Pancreas (tissue), 10 donors: ENCODE measurements around the gene SULF2. TPM values are rescaled to one million over a fixed set of nuclear protein-coding genes. Genes with fewer than 3 reads are reported as not detected.

Experiments
- ATAC-seq, 4 donors: fragments of 200-7000 bp; cut with Tn5 transposase; one replicate each; pipeline versions ENCODE4 v1.8.0 to v1.9.1; 2020; ENCODE audit warnings: mild to moderate bottlenecking in 4 of 4, moderate library complexity in 4 of 4
- DNase-seq, 6 donors: peaks; one replicate each; pipeline ENCODE4 v3.0.0-alpha.2; 2020
- FAIRE-seq: peaks from 2 replicates; lab custom pipeline; 2012; peaks lifted over from hg19 to GRCh38; lab: Jason Lieb, UNC
- H3K27ac ChIP-seq, 4 donors: fragments of 200-600 bp; sonication (generic); 1 replicate in 3 of 4; 2 replicates in 1 of 4; pipeline versions ENCODE4 v1.5.0 to v1.8.0; 2020
- H3K27me3 ChIP-seq, 4 donors: fragments of 200-600 bp; one replicate each; pipeline ENCODE4 v1.8.0; 2021
- H3K36me3 ChIP-seq, 3 donors: fragments of 200-600 bp; sonication (generic) in 1 of 3; one replicate each; pipeline versions ENCODE4 v1.5.0 to v1.8.0; 2020 to 2021
- H3K4me1 ChIP-seq, 3 donors: fragments of 200-600 bp; one replicate each; pipeline ENCODE4 v1.8.0; 2021
- H3K4me3 ChIP-seq, 4 donors: fragments of 200-600 bp; sonication (generic) in 2 of 4; one replicate each; pipeline versions ENCODE4 v1.5.0 to v1.8.0; 2020 to 2021
- H3K9me3 ChIP-seq, 4 donors: fragments of 200-600 bp; one replicate each; pipeline ENCODE4 v1.8.0; 2021
- CTCF ChIP-seq, 4 donors: fragments of 200-600 bp; sonication (generic) in 3 of 4; IDR thresholded peaks; one replicate each; pipeline versions ENCODE4 v1.5.0 to v1.8.0; 2021; ENCODE audit warnings: antibody characterized with exemption in 4 of 4
- WGBS, 2 donors: extraction: QIAGEN DNeasy Blood & Tissue Kit; methylation state at CpG; one replicate each; pipeline ENCODE4 v1.1.7; 2013; 5-methylcytosine and 5-hydroxymethylcytosine counted together
- intact Hi-C, 3 donors: fragments of 100-400 bp; cut with DNase I; formaldehyde crosslinking; loops; one replicate each; pipeline versions ENCODE4 v1.11.1 to v1.14.2; 2022
- polyA plus RNA-seq, 2 donors: library from polyadenylated mRNA; stranded (reverse); fragments of 200-250 nt; gene quantifications; one replicate each; pipeline ENCODE4 v1.2.3, GENCODE V29; 2013
- total RNA-seq, 6 donors: library from RNA; stranded (reverse); fragmentation: NEBNext Ultra II Directional in 4 of 6; extraction: Animal tissue kit (Norgen Biotek cat#: 25700) in 4 of 6; gene quantifications; one replicate each; pipeline versions ENCODE4 v1.2.1 to v1.2.4, GENCODE V29; 2021 to 2023
- donor health status: healthy with polysubstance abuse.
- donor health status: DM: no; HTN: no; CAD: no; lungs with moderate emphysema.
- donor health status: DM: no; HTN: no; CAD: no.
- donor health status: control.
- donor health status: control.
- donor health status: Bipolar disorder and iron deficiency.
- donor health status: DM: yes; HTN: yes; CAD: no.
- donor health status: DM: no; HTN: no; CAD: no.
- donor health status: DM: no; HTN: no; CAD: no.
- donor health status: DM: yes; HTN: yes; CAD: no.

The SULF2 gene
- total and polyA plus RNA-seq, 8 donors, result 4.5 to 41.7 (median 9.2) TPM

- no peak for TF ChIP-seq CTCF (IDR thresholded peaks at IDR 0.05)
- H3K36me3 ChIP-seq, result no peaks in the 10 kb centered on the region
- no peak overlapping the region for H3K27ac ChIP-seq
- no peak for ATAC-seq
- H3K27me3 ChIP-seq, result peaks cover 0 to 4% (median 0%) of the 10 kb centered on the region in 4 donors
- H3K9me3 ChIP-seq, result no peaks in the 10 kb centered on the region
- FAIRE-seq, result no peak
- 76 to 83% methylated on average over 2 of the region's 2 CpGs for WGBS, 2 donors
- intact Hi-C loops, result no loop called here
- H3K4me3 ChIP-seq, result no peak overlapping the region
- H3K4me1 ChIP-seq, result no peaks in the 10 kb centered on the region
- DNase-seq, result no peak
Observed at GRCh38 chr20:47791084-47791599, 5.9 kb upstream of the SULF2 start.

GRCh38 chr20:47790580-47790965 is 5.3 kb upstream of the SULF2 start:
- FAIRE-seq, result no peak

GRCh38 chr20:47789764-47790579 is 4.7 kb upstream of the SULF2 start:
- no peak for FAIRE-seq
- TF ChIP-seq CTCF (IDR thresholded peaks at IDR 0.05), result no peak
- Histone ChIP-seq H3K27ac (no peak overlapping the region), H3K36me3 (no peaks in the 10 kb centered on the region), H3K27me3 (peaks cover 0 to 4% (median 0%) of the 10 kb centered on the region in 4 donors), H3K9me3 (no peaks in the 10 kb centered on the region), H3K4me1 (no peaks in the 10 kb centered on the region), H3K4me3 (no peak overlapping the region)
- intact Hi-C loops, result no loop called here
- ATAC-seq, result no peak
- 46 to 65% methylated on average over 10 of the region's 10 CpGs for WGBS, 2 donors
- DNase-seq, result no peak

More at GRCh38 chr20:47790580-47790965, 5.3 kb upstream of the SULF2 start:
- Histone ChIP-seq H3K27ac (no peak overlapping the region), H3K36me3 (no peaks in the 10 kb centered on the region), H3K9me3 (no peaks in the 10 kb centered on the region), H3K4me1 (no peaks in the 10 kb centered on the region), H3K4me3 (no peak overlapping the region), H3K27me3 (peaks cover 0 to 4% (median 0%) of the 10 kb centered on the region in 4 donors)
- no peak for TF ChIP-seq CTCF (IDR thresholded peaks at IDR 0.05)
- WGBS, 2 donors, result 27 to 38% methylated on average over 5 of the region's 5 CpGs
- no peak for ATAC-seq
- DNase-seq, result no peak
- intact Hi-C loops, result no loop called here

GRCh38 chr20:47789081-47789763 is 3.9 kb upstream of the SULF2 start:
- DNase-seq, result no peak
- Histone ChIP-seq H3K27me3 (peaks cover 0 to 4% (median 0%) of the 10 kb centered on the region in 4 donors), H3K4me3 (no peak overlapping the region), H3K9me3 (no peaks in the 10 kb centered on the region), H3K36me3 (no peaks in the 10 kb centered on the region), H3K27ac (no peak overlapping the region), H3K4me1 (peaks cover 0 to 7% (median 4%) of the 10 kb centered on the region in 3 donors)
- no peak for ATAC-seq
- TF ChIP-seq CTCF (IDR thresholded peaks at IDR 0.05), result no peak
- no peak for FAIRE-seq
- intact Hi-C loops, result no loop called here
- 57 to 73% methylated on average over 12 of the region's 12 CpGs for WGBS, 2 donors
